AG09309 (cell line): ENCODE results near the gene TRIP13.
"Not testable (repeated sequence)": the region's sequence is repeated elsewhere in the genome, so short reads cannot be mapped to it uniquely, and the experiment has no call there.

Experiments used
- DNase-seq: peaks from one replicate; pipeline ENCODE4 v3.0.0-alpha.2; 2010; ENCODE audit warnings: low read depth
- H3K4me3 ChIP-seq: 2 replicates; pipeline ENCODE4 v1.5.1; 2011; ENCODE audit warnings: mild to moderate bottlenecking, low read depth, low read length, moderate library complexity; ENCODE audit not compliant: control insufficient read depth
- CTCF ChIP-seq: IDR thresholded peaks from 2 replicates; pipeline ENCODE4 v1.5.1; 2011; ENCODE audit warnings: mild to moderate bottlenecking, low read depth, low read length, inconsistent platforms; ENCODE audit not compliant: insufficient read depth, control insufficient read depth; ENCODE audit errors: missing control alignments

The TRIP13 gene

DNA sequence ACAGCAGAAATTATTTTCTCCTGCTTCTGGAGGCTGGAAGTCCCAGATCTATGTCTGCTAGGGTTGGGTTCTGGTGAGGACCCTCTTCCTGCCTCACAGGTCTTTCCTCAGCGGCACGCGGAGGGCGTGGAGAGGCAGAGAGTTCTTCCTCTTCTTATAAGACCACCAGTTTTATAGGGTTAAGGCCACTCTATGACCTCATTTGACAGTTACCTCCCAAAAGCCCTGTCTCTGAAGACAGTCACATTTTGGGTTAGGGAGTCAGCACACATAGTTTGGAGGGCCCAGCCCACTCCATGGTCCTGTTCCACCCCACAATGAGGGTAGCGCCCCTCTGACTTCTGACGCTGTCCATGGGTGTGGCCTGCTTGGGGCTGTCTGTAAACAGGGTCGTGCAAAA, 46.7 kb downstream of the TRIP13 start:
- no peak for TF ChIP-seq CTCF
- DNase-seq, result no peak
- H3K4me3 ChIP-seq, result no peak overlapping the region

- H3K4me3 ChIP-seq, DNase-seq: not testable (repeated sequence)
These were observed 48.1 kb downstream of the TRIP13 start for GRCh38 chr5:940741-941140.

- DNase-seq, result no peak
- TF ChIP-seq CTCF, result no peak
- no peak overlapping the region for H3K4me3 ChIP-seq
These were observed 50.7 kb downstream of the TRIP13 start for GRCh38 chr5:943201-943917.

DNA sequence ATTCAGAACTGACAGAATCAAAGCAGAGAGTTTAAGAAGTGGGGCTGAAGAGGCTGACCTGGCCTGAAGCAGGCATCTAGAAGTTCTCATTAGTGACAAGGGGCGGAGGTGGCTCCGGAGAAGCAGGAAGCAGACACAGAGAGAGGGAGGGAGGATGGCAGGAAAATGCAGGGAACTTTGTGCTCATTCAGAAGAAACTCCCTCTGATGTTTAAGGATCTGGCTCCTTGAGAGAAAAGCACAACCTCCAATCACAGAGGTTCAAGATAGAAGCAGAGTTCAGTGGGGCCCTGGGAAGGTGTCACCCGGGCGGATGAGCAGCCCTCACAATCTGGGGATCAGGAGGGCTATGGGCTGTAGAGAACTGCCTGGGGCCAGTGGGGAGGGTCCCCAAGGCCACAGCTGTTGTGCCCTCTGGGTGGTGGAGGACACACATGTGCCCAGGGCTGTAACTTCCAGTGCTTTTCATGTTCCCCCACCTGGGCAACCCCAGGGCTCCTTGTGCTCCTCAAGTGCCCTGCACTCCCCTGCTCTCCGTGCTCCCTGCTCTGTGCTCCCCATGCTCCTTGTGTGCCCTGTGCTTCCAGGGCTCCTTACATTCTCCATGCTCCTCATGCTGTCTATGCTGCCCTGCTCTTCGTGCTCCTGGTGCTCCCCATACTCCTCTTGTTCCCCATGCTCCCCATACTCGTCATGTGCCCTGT, 51.4 kb downstream of the TRIP13 start:
- no peak for TF ChIP-seq CTCF
- no peak for DNase-seq
- H3K4me3 ChIP-seq, result no peak overlapping the region

DNA sequence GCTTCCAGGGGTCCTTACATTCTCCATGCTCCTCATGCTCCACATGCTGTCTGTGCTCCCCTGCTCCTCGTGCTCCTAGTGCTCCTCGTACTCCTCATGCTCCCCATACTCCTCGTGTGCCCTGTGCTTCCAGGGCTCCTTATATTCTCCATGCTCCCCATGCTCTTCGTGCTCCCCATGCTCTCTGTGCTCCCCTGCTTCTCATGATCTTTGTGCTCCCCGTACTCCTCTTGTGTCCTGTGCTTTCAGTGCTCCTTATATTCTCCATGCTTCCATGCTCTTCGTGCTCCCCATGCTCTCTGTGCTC, 51.9 kb downstream of the TRIP13 start:
- no peak for DNase-seq
- TF ChIP-seq CTCF, result no peak
- no peak overlapping the region for H3K4me3 ChIP-seq

DNA sequence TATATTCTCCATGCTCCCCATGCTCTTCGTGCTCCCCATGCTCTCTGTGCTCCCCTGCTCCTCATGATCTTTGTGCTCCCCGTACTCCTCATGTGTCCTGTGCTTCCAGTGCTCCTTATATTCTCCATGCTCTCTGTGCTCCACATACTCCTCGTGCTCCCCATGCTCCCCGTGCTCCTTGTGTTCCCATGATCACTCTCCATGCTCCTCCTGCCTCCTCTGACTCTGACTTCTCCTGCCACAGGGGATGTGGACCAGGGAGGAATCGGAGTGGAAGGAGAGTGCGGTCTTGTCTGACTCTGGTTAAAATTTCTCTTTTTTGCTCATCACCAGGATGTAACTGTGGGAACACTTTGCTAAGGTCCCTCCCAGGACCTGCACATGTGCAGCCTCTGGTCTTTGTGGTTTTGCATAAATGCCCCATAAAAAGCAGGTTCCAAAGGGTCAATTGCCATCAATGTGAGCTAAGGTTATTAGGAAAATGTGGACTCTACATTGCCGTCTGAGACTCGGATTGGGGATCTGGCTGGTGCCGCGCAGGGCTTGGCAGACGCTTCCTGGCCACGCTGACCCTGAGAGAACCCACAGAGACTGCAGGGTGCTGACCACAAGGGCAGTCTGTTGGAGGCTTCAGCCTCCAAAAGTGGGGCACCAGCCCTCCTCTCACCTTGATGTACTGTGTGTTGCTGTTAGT, 52.5 kb downstream of the TRIP13 start:
- H3K4me3 ChIP-seq, result no peak overlapping the region
- TF ChIP-seq CTCF, result no peak
- no peak for DNase-seq
